ENCODE results near the gene IDNK. TPM values are rescaled to one million over a fixed set of nuclear protein-coding genes. Genes with fewer than 3 reads are reported as not detected.

IDNK gene
- total RNA-seq, 1 experiment from 2014 or later: 3.3 TPM

- no peak overlapping the region for H3K4me2 ChIP-seq (ENCODE audit: low read length)
- ChIA-PET POLR2A (no interaction called here), RAD21 (ENCODE audit: low non-redundant PET in 1 of 2, low total read pairs in 2 of 2, uncharacterized antibody in 2 of 2, unreplicated experiment in 2 of 2) (no interaction called here), CTCF (no interaction called here)
- peaks cover 12 to 24% of the 10 kb centered on the region in 2 experiments; a peak in 3 of 4 replicates for H3K36me3 ChIP-seq (ENCODE audit: control insufficient read depth in 1 of 2, insufficient read depth in 2 of 2, low read length in 2 of 2)
- intact Hi-C loops (cut with micrococcal nuclease): no loop called here
- H2AFZ ChIP-seq (ENCODE audit: low read depth, low read length, poor library complexity, severe bottlenecking): no peak overlapping the region
- H3K27ac ChIP-seq (ENCODE audit: low read depth, low read length): no peak overlapping the region
- H3K79me2 ChIP-seq (ENCODE audit: insufficient read depth, low read length): peaks cover 98% of the 10 kb centered on the region
- no peaks in the 10 kb centered on the region for H3K4me1 ChIP-seq (ENCODE audit: control insufficient read depth in 1 of 2, insufficient read depth in 2 of 2, low read length in 2 of 2)
- no peaks in the 10 kb centered on the region for H3K27me3 ChIP-seq (ENCODE audit: insufficient read depth, low read length)
- DNase-seq (ENCODE audit: low read depth, low spot score) (no peak), ATAC-seq (no peak)
- no peak for TF ChIP-seq SRF (IDR thresholded peaks at IDR 0.05; ENCODE audit: low read depth)
- no peak for TF ChIP-seq SIN3A (IDR thresholded peaks at IDR 0.05; ENCODE audit: low read depth)
- H3K9ac ChIP-seq (ENCODE audit: low read length): no peak overlapping the region
- no peaks in the 10 kb centered on the region for H3K9me2 ChIP-seq (ENCODE audit: insufficient read depth)
- no peaks in the 10 kb centered on the region for H3K9me3 ChIP-seq (ENCODE audit: control insufficient read depth in 1 of 2, insufficient read depth in 1 of 2, low read depth in 1 of 2, low read length in 2 of 2)
- no TSS peak for BruUV-seq (replicated peaks)
- H3K4me3 ChIP-seq (replicated peaks in 1 of 2; ENCODE audit: low read depth in 1 of 2, low read length in 2 of 2): no peak overlapping the region
- H4K20me1 ChIP-seq (ENCODE audit: insufficient read depth): peaks cover 16% of the 10 kb centered on the region; the same call in 1 of the 2 replicates
Measured at GRCh38 chr9:83680233-83680632, 57.3 kb downstream of the IDNK start.

GRCh38 chr9:83681490-83681889 is 58.5 kb downstream of the IDNK start:
- no peak overlapping the region for H3K4me3 ChIP-seq (replicated peaks in 1 of 2; ENCODE audit: low read depth in 1 of 2, low read length in 2 of 2)
- H3K27me3 ChIP-seq (ENCODE audit: insufficient read depth, low read length): no peaks in the 10 kb centered on the region
- intact Hi-C loops (cut with micrococcal nuclease): no loop called here
- no peak overlapping the region for H3K9ac ChIP-seq (ENCODE audit: low read length)
- no TSS peak for BruUV-seq (replicated peaks)
- peaks cover 98% of the 10 kb centered on the region for H3K79me2 ChIP-seq (ENCODE audit: insufficient read depth, low read length)
- no peak overlapping the region for H2AFZ ChIP-seq (ENCODE audit: low read depth, low read length, poor library complexity, severe bottlenecking)
- ChIA-PET RAD21 (ENCODE audit: low non-redundant PET in 1 of 2, low total read pairs in 2 of 2, uncharacterized antibody in 2 of 2, unreplicated experiment in 2 of 2) (no interaction called here), CTCF (no interaction called here), POLR2A (no interaction called here)
- no peaks in the 10 kb centered on the region for H3K4me1 ChIP-seq (ENCODE audit: control insufficient read depth in 1 of 2, insufficient read depth in 2 of 2, low read length in 2 of 2)
- H3K9me2 ChIP-seq (ENCODE audit: insufficient read depth): no peaks in the 10 kb centered on the region
- H3K9me3 ChIP-seq (ENCODE audit: control insufficient read depth in 1 of 2, insufficient read depth in 1 of 2, low read depth in 1 of 2, low read length in 2 of 2): no peaks in the 10 kb centered on the region
- ATAC-seq: no peak
- H3K27ac ChIP-seq (ENCODE audit: low read depth, low read length): no peak overlapping the region
- no peak overlapping the region for H3K4me2 ChIP-seq (ENCODE audit: low read length)
- H3K36me3 ChIP-seq (ENCODE audit: control insufficient read depth in 1 of 2, insufficient read depth in 2 of 2, low read length in 2 of 2): peaks cover 12 to 20% of the 10 kb centered on the region in 2 experiments; a peak in 3 of 4 replicates
- H4K20me1 ChIP-seq (ENCODE audit: insufficient read depth): peaks cover 26% of the 10 kb centered on the region; the same call in 1 of the 2 replicates
- no peak for DNase-seq (ENCODE audit: low read depth, low spot score)
- TF ChIP-seq ZNF274 (IDR thresholded peaks at IDR 0.05; ENCODE audit: low read depth, low read length): no peak
- TF ChIP-seq MAX (IDR thresholded peaks at IDR 0.05): no peak
- TF ChIP-seq POLR2A (IDR thresholded peaks at IDR 0.05; ENCODE audit: borderline replicate concordance, extremely low read depth, insufficient read depth, insufficient read length): no peak
- TF ChIP-seq EGR1 (IDR thresholded peaks at IDR 0.05; ENCODE audit: low read depth): no peak
- TF ChIP-seq EZH2phosphoT487 (IDR thresholded peaks at IDR 0.05; ENCODE audit: borderline replicate concordance): no peak
- TF ChIP-seq EZH2 (IDR thresholded peaks at IDR 0.05): no peak
- no peak for TF ChIP-seq SIN3A (IDR thresholded peaks at IDR 0.05; ENCODE audit: low read depth)
- TF ChIP-seq ZFX (IDR thresholded peaks at IDR 0.05): no peak
- TF ChIP-seq ATF3 (IDR thresholded peaks at IDR 0.05): no peak
- TF ChIP-seq SRF (IDR thresholded peaks at IDR 0.05; ENCODE audit: low read depth): no peak
- TF ChIP-seq FOSL1 (IDR thresholded peaks at IDR 0.05; ENCODE audit: low read depth): no peak
- TF ChIP-seq ZBTB33 (IDR thresholded peaks at IDR 0.05; ENCODE audit: extremely low read depth, insufficient replicate concordance, low read length): no peak
- TF ChIP-seq TCF7L2 (IDR thresholded peaks at IDR 0.05; ENCODE audit: borderline replicate concordance, extremely low read depth, insufficient read depth, insufficient read length): no peak
- no peak for TF ChIP-seq SP1 (IDR thresholded peaks at IDR 0.05; ENCODE audit: low read depth)
- no peak for TF ChIP-seq CEBPB (IDR thresholded peaks at IDR 0.05; ENCODE audit: low read depth)
- no peak for TF ChIP-seq YY1 (IDR thresholded peaks at IDR 0.05; ENCODE audit: extremely low read depth, insufficient replicate concordance, low read depth, low read length)
- no peak for TF ChIP-seq POLR2AphosphoS5 (IDR thresholded peaks at IDR 0.05; ENCODE audit: low read depth, low read length)
- no peak for TF ChIP-seq CTCF (IDR thresholded peaks at IDR 0.05 in 2 of 3, conservative IDR thresholded peaks at IDR 0.05 in 1 of 3; ENCODE audit: borderline replicate concordance in 1 of 3, insufficient read depth in 1 of 3, low read depth in 2 of 3, low read length in 2 of 3)

All from HCT116 (cell line).